Ishikawa (cell line): Measurements from ENCODE around the gene WDFY2.
A peak's percentile ranks its signal among the peaks of the same experiment; 100 is the strongest.

ENCODE experiments used
- CEBPB ChIP-seq: IDR thresholded peaks from 2 replicates; pipeline ENCODE4 v1.6.1; 2012
- CREB1 ChIP-seq: IDR thresholded peaks from 2 replicates; pipeline ENCODE4 v1.6.1; 2012; ENCODE audit warnings: low read depth
- EGR1 ChIP-seq: IDR thresholded peaks from 2 replicates; pipeline ENCODE4 v1.6.1; 2012
- EP300 ChIP-seq: IDR thresholded peaks from 2 replicates; pipeline ENCODE4 v1.6.1; 2012; ENCODE audit warnings: borderline replicate concordance
- FOXM1 ChIP-seq: IDR thresholded peaks from 2 replicates; pipeline ENCODE4 v1.6.1; 2012; ENCODE audit warnings: low read depth, borderline replicate concordance
- MAX ChIP-seq: IDR thresholded peaks from 2 replicates; pipeline ENCODE4 v1.6.1; 2012
- NFIC ChIP-seq: IDR thresholded peaks from 2 replicates; pipeline ENCODE4 v1.6.1; 2012
- RAD21 ChIP-seq: IDR thresholded peaks from 2 replicates; pipeline ENCODE4 v1.6.1; 2012; ENCODE audit warnings: low read depth
- REST ChIP-seq: IDR thresholded peaks from 2 replicates; pipeline ENCODE4 v1.6.1; 2012; ENCODE audit warnings: low read depth, mild to moderate bottlenecking
- TAF1 ChIP-seq: IDR thresholded peaks from 2 replicates; pipeline ENCODE4 v1.6.1; 2012; ENCODE audit warnings: low read depth, mild to moderate bottlenecking
- TCF12 ChIP-seq: IDR thresholded peaks from 2 replicates; pipeline ENCODE4 v1.6.1; 2012; ENCODE audit warnings: low read depth
- TEAD4 ChIP-seq: IDR thresholded peaks from 2 replicates; pipeline ENCODE4 v1.6.1; 2012
- USF1 ChIP-seq: IDR thresholded peaks from 2 replicates; pipeline ENCODE4 v1.6.1; 2012
- YY1 ChIP-seq: IDR thresholded peaks from 2 replicates; pipeline ENCODE4 v1.6.1; 2012; ENCODE audit warnings: low read depth
- ZBTB7A ChIP-seq: IDR thresholded peaks from 2 replicates; pipeline ENCODE4 v1.6.1; 2012; ENCODE audit warnings: low read depth

WDFY2 gene

GRCh38 chr13:51583875-51584730 lies at the start of gene WDFY2:
WDFY2 (plus strand) TSS chr13:51584462; CDS start chr13:51584688, 226 bp downstream.
- TF ChIP-seq NFIC (peak; percentile 95), CREB1 (no peak), MAX (peak; percentile 53), CEBPB (no peak), TEAD4 (peak; percentile 39), EGR1 (peak; percentile 85), FOXM1 (no peak), RAD21 (0 out of 2 replicates have a peak, but pooled peaks have one; percentile 10), USF1 (no peak), EP300 (peak; percentile 32; the same call in 1 of the 2 replicates), REST (no peak), ZBTB7A (no peak; the same call in 1 of the 2 replicates), TCF12 (peak; percentile 83; the same call in 1 of the 2 replicates), TAF1 (peak; percentile 91), YY1 (no peak)

- TF ChIP-seq EP300 (no peak), TCF12 (no peak), FOXM1 (no peak), NFIC (no peak), TEAD4 (no peak), TAF1 (no peak), RAD21 (no peak)
Observed at GRCh38 chr13:51538591-51539179, 45.6 kb upstream of the WDFY2 start.

GRCh38 chr13:51539887-51540286 lies 44.4 kb upstream of the WDFY2 start:
- TF ChIP-seq EP300 (no peak), TEAD4 (no peak), USF1 (no peak), REST (no peak), ZBTB7A (no peak), MAX (no peak), NFIC (no peak), EGR1 (no peak), TCF12 (no peak), FOXM1 (no peak), TAF1 (no peak), RAD21 (no peak), YY1 (no peak), CEBPB (no peak), CREB1 (no peak)

GRCh38 chr13:51541037-51541436 lies 43.2 kb upstream of the WDFY2 start:
- TF ChIP-seq EGR1 (no peak), CEBPB (no peak), EP300 (no peak), REST (no peak), RAD21 (no peak), YY1 (no peak), TAF1 (no peak), FOXM1 (no peak), ZBTB7A (no peak), CREB1 (no peak), TCF12 (no peak), TEAD4 (no peak), MAX (no peak), USF1 (no peak), NFIC (no peak)
